SW480 (cell line): Measurements from ENCODE around the gene AKT1S1.
A peak's percentile ranks its signal among the peaks of the same experiment; 100 is the strongest.

ENCODE experiments used
- DNase-seq: peaks from one replicate; pipeline ENCODE4 v3.0.0-alpha.2; 2016; ENCODE audit warnings: low spot score

AKT1S1 gene

GRCh38 chr19:49866933-49867782, 10.0 kb downstream of the AKT1S1 start, which contains the start of gene PNKP:
Gene PNKP, minus strand, starts transcription at chr19:49867576. Its CDS starts 372 bp downstream, at chr19:49867204.
- peak; percentile 97 for DNase-seq

GRCh38 chr19:49864890-49865289, 12.3 kb downstream of the AKT1S1 start:
- DNase-seq: no peak

GRCh38 chr19:49863935-49864320, 13.2 kb downstream of the AKT1S1 start:
- no peak for DNase-seq

GRCh38 chr19:49863254-49863934, 13.8 kb downstream of the AKT1S1 start:
- DNase-seq: no peak

- no peak for DNase-seq
Measured at GRCh38 chr19:49862391-49863253, 14.5 kb downstream of the AKT1S1 start.

- DNase-seq: no peak
Measured at GRCh38 chr19:49861541-49862378, 15.4 kb downstream of the AKT1S1 start.

GRCh38 chr19:49861107-49861506, 16.0 kb downstream of the AKT1S1 start:
- DNase-seq: no peak

GRCh38 chr19:49860336-49861102, 16.6 kb downstream of the AKT1S1 start:
- no peak for DNase-seq

- DNase-seq: no peak
Measured at GRCh38 chr19:49859682-49860335, 17.3 kb downstream of the AKT1S1 start.

GRCh38 chr19:49858088-49858985, 18.8 kb downstream of the AKT1S1 start:
- DNase-seq: no peak

- DNase-seq: no peak
Measured at GRCh38 chr19:49857838-49858087, 19.4 kb downstream of the AKT1S1 start.

- no peak for DNase-seq
Measured at GRCh38 chr19:49857061-49857837, 19.9 kb downstream of the AKT1S1 start.

GRCh38 chr19:49856574-49857021, 20.6 kb downstream of the AKT1S1 start:
- DNase-seq: no peak

- DNase-seq: no peak
Measured at GRCh38 chr19:49855676-49856573, 21.2 kb downstream of the AKT1S1 start.

GRCh38 chr19:49855277-49855675, 21.9 kb downstream of the AKT1S1 start:
- no peak for DNase-seq

GRCh38 chr19:49854378-49855263, 22.5 kb downstream of the AKT1S1 start:
- DNase-seq: no peak
